ENCODE data around the gene CPXM1. TPM values are rescaled to one million over a fixed set of nuclear protein-coding genes. Genes with fewer than 3 reads are reported as not detected.

CPXM1 gene
- total RNA-seq, 1 donor from 2014 or later = 57.7 TPM

GRCh38 chr20:2750491-2751251 lies 49.8 kb downstream of the CPXM1 start:
- no peak for DNase-seq (ENCODE audit: low spot score)

DNA sequence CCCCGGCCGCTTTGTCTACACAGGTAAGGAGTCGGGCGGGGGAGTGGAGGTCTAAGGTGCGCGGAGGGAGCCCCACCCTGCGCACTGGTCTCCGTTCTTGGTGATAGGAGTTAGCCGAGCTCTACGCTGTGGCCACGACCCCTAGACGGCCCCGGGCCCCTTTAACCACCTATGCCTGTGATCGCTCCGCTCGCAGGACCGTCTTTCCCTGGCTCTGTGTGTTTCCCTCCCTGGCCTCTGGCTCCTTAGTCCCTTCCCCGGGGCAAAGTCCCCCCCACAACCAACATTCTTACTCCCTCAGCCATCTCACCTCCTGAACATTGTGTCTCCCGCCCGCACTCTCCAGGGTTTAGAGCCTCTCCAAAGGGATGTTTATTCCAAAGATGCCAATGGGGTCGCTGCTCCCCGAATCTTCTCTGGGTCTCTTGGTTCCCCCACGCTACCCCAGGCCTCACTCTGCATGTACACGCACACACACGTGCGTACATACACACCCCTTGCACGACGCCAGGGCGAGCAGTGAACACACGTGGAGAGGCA lies 50.4 kb downstream of the CPXM1 start:
- DNase-seq (ENCODE audit: low spot score) = no peak

DNA sequence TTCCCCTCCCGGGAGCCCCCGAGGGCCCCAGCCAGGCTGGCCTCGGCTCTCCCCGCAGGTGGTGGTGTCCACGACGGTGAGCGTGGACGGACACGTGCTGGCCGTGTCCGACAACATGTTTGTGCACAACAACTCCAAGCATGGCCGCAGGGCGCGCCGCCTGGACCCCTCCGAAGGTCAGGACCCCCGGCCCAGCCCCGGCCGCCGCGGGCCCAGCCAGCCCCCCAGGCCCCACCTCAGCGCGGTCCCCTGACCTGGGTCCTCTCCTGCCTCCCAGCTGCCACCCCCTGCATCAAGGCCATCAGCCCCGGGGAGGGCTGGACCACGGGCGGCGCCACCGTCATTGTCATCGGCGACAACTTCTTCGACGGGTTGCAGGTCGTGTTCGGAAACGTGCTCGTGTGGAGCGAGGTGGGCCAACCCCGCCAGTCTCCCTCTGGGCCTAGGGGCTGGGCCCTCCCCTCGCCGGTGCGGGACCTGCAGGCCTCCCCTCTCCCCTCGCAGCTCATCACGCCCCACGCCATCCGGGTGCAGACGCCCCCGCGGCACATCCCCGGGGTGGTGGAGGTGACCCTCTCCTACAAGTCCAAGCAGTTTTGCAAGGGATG lies 51.0 kb downstream of the CPXM1 start:
- DNase-seq (ENCODE audit: low spot score) = no peak

DNA sequence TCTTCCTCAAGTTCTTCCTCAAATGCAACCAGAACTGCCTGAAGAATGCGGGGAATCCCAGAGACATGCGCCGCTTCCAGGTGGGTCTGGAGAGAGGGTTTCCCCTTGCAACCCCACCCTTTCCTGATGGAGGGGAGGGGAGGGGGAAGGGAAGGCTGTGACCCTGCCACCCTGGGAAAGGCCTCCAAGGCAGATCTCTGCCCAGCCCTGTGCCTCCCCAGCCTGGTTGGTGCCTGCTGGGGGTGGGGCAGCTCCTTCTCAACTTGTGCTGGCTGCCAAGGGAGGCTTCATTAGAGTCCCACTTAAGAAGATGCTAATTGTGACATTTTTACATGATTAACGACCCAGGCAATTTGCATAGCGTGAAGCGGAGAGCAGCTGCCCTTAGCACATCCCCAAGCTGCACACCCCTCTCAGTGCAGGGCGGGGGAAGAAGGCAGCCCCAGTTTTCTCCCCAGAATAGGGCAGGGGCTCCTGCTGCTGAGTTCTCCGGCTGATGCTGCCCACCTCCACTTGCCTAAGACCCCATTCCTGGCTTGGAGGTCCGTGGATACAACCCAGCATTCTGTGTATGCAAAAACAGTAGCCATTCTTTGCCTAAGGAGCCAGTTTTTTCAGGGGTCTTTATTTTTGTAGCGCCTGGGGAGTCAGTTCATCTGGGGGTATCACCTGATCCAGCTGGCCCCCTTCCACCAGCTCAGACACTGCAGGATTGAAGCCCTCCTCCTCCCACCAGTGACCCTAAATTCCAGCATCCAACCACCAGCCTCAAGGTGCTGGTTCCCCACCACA lies 51.7 kb downstream of the CPXM1 start:
- no peak for DNase-seq (ENCODE audit: low spot score)

- DNase-seq (ENCODE audit: low spot score) = no peak
Measured at GRCh38 chr20:2747676-2748235, 52.7 kb downstream of the CPXM1 start.

GRCh38 chr20:2746636-2747265 lies 53.7 kb downstream of the CPXM1 start:
- no peak for DNase-seq (ENCODE audit: low spot score)

- DNase-seq (ENCODE audit: low spot score) = no peak
Measured at GRCh38 chr20:2745936-2746635, 54.3 kb downstream of the CPXM1 start.

GRCh38 chr20:2745060-2745910 lies 55.1 kb downstream of the CPXM1 start:
- DNase-seq (ENCODE audit: low spot score) = no peak

Other genes starting within 250 kb of the CPXM1 start
- gene NOP56, start 148.0 kb downstream of the CPXM1 start, total RNA-seq = 165 TPM
- gene IDH3B, start 136.4 kb downstream of the CPXM1 start, total RNA-seq = 66.7 TPM
- 6.0 TPM for gene EBF4, start 107.8 kb downstream of the CPXM1 start, total RNA-seq
- gene C20orf141, start 14.4 kb upstream of the CPXM1 start, total RNA-seq = 0.84 TPM
- gene TMEM239, start 15.7 kb upstream of the CPXM1 start, total RNA-seq = 0.10 TPM
- gene PCED1A, start 40.0 kb upstream of the CPXM1 start, total RNA-seq = 28.5 TPM
- 42.0 TPM for gene VPS16, start 40.1 kb upstream of the CPXM1 start, total RNA-seq
- gene PTPRA, start 72.9 kb upstream of the CPXM1 start, total RNA-seq = 65.2 TPM
- gene GNRH2, start 243.0 kb upstream of the CPXM1 start, total RNA-seq = not detected
- 36.5 TPM for gene MRPS26, start 245.4 kb upstream of the CPXM1 start, total RNA-seq

All from mesenteric fat pad (tissue), 1 donor.